Measurements from ENCODE around the gene DIS3L2.
A peak's percentile ranks its signal among the peaks of the same experiment; 100 is the strongest.
"Not testable (repeated sequence)": the region's sequence is repeated elsewhere in the genome, so short reads cannot be mapped to it uniquely, and the experiment has no call there.

The DIS3L2 gene

GRCh38 chr2:232350804-232351685 is 389.5 kb downstream of the DIS3L2 start:
- DNase-seq (ENCODE audit: low spot score) = no peak

- DNase-seq (ENCODE audit: low spot score) = no peak
Observed at GRCh38 chr2:232351686-232352510, 390.4 kb downstream of the DIS3L2 start.

GRCh38 chr2:232352511-232353091 is 391.1 kb downstream of the DIS3L2 start:
- DNase-seq (ENCODE audit: low spot score) = no peak

GRCh38 chr2:232353096-232353495 is 391.6 kb downstream of the DIS3L2 start:
- DNase-seq (ENCODE audit: low spot score) = no peak

- DNase-seq (ENCODE audit: low spot score) = no peak
Observed at GRCh38 chr2:232353660-232354059, 392.1 kb downstream of the DIS3L2 start.

- DNase-seq (ENCODE audit: low spot score) = no peak
Observed at GRCh38 chr2:232354069-232354468, 392.6 kb downstream of the DIS3L2 start.

- DNase-seq (ENCODE audit: low spot score) = no peak
Observed at GRCh38 chr2:232361646-232362045, 400.1 kb downstream of the DIS3L2 start.

GRCh38 chr2:232362174-232362900 is 400.8 kb downstream of the DIS3L2 start:
- no peak for DNase-seq (ENCODE audit: low spot score)

GRCh38 chr2:232363064-232363783 is 401.7 kb downstream of the DIS3L2 start:
- DNase-seq (ENCODE audit: low spot score) = not testable (repeated sequence)

GRCh38 chr2:232363784-232364615 is 402.5 kb downstream of the DIS3L2 start:
- DNase-seq (ENCODE audit: low spot score) = no peak

GRCh38 chr2:232364806-232365594 is 403.5 kb downstream of the DIS3L2 start:
- not testable (repeated sequence) for DNase-seq (ENCODE audit: low spot score)

- peak; percentile 72 for DNase-seq (ENCODE audit: low spot score)
Observed at GRCh38 chr2:232365621-232366321, 404.3 kb downstream of the DIS3L2 start.

- not testable (repeated sequence) for DNase-seq (ENCODE audit: low spot score)
Observed at GRCh38 chr2:232366461-232366860, 404.9 kb downstream of the DIS3L2 start.

GRCh38 chr2:232367016-232367415 is 405.5 kb downstream of the DIS3L2 start:
- DNase-seq (ENCODE audit: low spot score) = no peak

GRCh38 chr2:232367591-232368233 is 406.2 kb downstream of the DIS3L2 start:
- peak; percentile 78 for DNase-seq (ENCODE audit: low spot score)

- peak; percentile 49 for DNase-seq (ENCODE audit: low spot score)
Observed at GRCh38 chr2:232368311-232368731, 406.8 kb downstream of the DIS3L2 start.

- DNase-seq (ENCODE audit: low spot score) = peak; percentile 55
Observed at GRCh38 chr2:232369126-232369951, 407.8 kb downstream of the DIS3L2 start.
